DMS114 treated with DMSO at 0.1 percent for 48 hours (cell line): ENCODE results near the gene PEMT.

Source experiments
- DNase-seq: peaks from one replicate; lab custom pipeline; 2025; ENCODE audit not compliant: unreplicated experiment; lab: John Stamatoyannopoulos, UW

The PEMT gene

GRCh38 chr17:17572010-17572785 is 19.3 kb downstream of the PEMT start:
- no peak for DNase-seq

GRCh38 chr17:17570798-17571716 is 20.5 kb downstream of the PEMT start:
- no peak for DNase-seq

- DNase-seq: no peak
These were observed 21.2 kb downstream of the PEMT start for GRCh38 chr17:17570140-17570797.

- DNase-seq: no peak
These were observed 21.8 kb downstream of the PEMT start for GRCh38 chr17:17569691-17570090.

- no peak for DNase-seq
These were observed 22.7 kb downstream of the PEMT start for GRCh38 chr17:17568772-17569195.

GRCh38 chr17:17567631-17568030 is 23.9 kb downstream of the PEMT start:
- no peak for DNase-seq

GRCh38 chr17:17566896-17567513 is 24.5 kb downstream of the PEMT start:
- DNase-seq: no peak

GRCh38 chr17:17565471-17566339 is 25.8 kb downstream of the PEMT start:
- DNase-seq: no peak

GRCh38 chr17:17564896-17565295 is 26.6 kb downstream of the PEMT start:
- DNase-seq: no peak

GRCh38 chr17:17564323-17564722 is 27.2 kb downstream of the PEMT start:
- no peak for DNase-seq

GRCh38 chr17:17563530-17563929 is 28.0 kb downstream of the PEMT start:
- DNase-seq: no peak

- no peak for DNase-seq
These were observed 29.4 kb downstream of the PEMT start for GRCh38 chr17:17562146-17562511.

GRCh38 chr17:17561408-17562145 is 29.9 kb downstream of the PEMT start:
- DNase-seq: no peak

- no peak for DNase-seq
These were observed 30.5 kb downstream of the PEMT start for GRCh38 chr17:17560975-17561374.

- DNase-seq: no peak
These were observed 31.3 kb downstream of the PEMT start for GRCh38 chr17:17560167-17560566.

GRCh38 chr17:17559164-17559563 is 32.3 kb downstream of the PEMT start:
- no peak for DNase-seq

- no peak for DNase-seq
These were observed 33.1 kb downstream of the PEMT start for GRCh38 chr17:17558431-17558830.

GRCh38 chr17:17557796-17558195 is 33.7 kb downstream of the PEMT start:
- DNase-seq: no peak

GRCh38 chr17:17556671-17557070 is 34.8 kb downstream of the PEMT start:
- no peak for DNase-seq

- no peak for DNase-seq
These were observed 35.6 kb downstream of the PEMT start for GRCh38 chr17:17555906-17556305.
